ENCODE measurements around the gene XPC.

Gene XPC

GRCh38 chr3:14166877-14167603, 11.4 kb downstream of the XPC start:
- TF ChIP-seq, protein P1, sequence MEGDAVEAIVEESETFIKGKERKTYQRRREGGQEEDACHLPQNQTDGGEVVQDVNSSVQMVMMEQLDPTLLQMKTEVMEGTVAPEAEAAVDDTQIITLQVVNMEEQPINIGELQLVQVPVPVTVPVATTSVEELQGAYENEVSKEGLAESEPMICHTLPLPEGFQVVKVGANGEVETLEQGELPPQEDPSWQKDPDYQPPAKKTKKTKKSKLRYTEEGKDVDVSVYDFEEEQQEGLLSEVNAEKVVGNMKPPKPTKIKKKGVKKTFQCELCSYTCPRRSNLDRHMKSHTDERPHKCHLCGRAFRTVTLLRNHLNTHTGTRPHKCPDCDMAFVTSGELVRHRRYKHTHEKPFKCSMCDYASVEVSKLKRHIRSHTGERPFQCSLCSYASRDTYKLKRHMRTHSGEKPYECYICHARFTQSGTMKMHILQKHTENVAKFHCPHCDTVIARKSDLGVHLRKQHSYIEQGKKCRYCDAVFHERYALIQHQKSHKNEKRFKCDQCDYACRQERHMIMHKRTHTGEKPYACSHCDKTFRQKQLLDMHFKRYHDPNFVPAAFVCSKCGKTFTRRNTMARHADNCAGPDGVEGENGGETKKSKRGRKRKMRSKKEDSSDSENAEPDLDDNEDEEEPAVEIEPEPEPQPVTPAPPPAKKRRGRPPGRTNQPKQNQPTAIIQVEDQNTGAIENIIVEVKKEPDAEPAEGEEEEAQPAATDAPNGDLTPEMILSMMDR (IDR thresholded peaks at IDR 0.05; ENCODE audit: control insufficient read depth, extremely low read depth, insufficient read depth), result no peak
- no peak overlapping the region for H3K4me3 ChIP-seq (ENCODE audit: low read depth, low read length)
- DNase-seq (ENCODE audit: low read depth), result no peak

DNA sequence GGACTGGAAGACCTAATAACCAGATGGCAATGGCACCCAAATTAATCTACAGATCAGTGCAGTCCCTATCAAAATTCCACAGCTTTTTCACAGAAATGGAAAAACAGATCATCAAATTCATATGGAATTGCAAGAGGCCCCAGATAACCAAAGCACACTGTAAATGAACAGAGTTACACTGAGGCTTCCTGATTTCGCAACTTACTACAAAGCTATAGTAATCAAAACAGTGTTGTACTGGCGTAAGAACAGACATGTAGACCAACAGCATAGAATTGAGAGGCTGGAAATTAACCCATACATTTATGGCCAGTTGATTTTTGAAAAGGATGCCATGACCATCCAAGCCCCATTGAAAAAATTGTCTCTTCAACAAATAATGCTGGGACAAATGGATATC, 16.2 kb downstream of the XPC start:
- TF ChIP-seq, protein P1 (IDR thresholded peaks at IDR 0.05; ENCODE audit: control insufficient read depth, extremely low read depth, insufficient read depth), result no peak
- no peak overlapping the region for H3K4me3 ChIP-seq (ENCODE audit: low read depth, low read length)
- DNase-seq (ENCODE audit: low read depth), result no peak

GRCh38 chr3:14161282-14161681, 17.1 kb downstream of the XPC start:
- no peak overlapping the region for H3K4me3 ChIP-seq (ENCODE audit: low read depth, low read length)
- no peak for DNase-seq (ENCODE audit: low read depth)
- TF ChIP-seq, protein P1 (IDR thresholded peaks at IDR 0.05; ENCODE audit: control insufficient read depth, extremely low read depth, insufficient read depth), result no peak

DNA sequence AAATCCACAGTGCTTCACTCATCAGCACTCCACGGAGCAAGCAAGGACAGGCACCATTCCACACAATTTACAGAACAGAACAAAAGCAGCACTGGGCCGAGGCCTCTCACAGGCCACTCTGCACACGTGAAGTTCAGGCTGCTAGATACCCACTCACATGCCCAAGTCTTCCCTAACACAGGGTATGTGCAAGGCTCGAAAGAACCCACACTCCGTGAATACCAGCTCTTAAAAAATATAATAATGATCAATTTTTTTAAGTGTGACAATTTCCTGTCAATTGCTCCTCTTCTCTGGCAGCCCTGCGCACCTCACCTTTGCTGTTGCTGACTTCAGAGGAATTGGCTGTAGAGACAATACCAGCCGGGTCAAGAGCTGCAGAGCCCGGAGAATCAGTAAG, 19.0 kb downstream of the XPC start:
- no peak for DNase-seq (ENCODE audit: low read depth)
- TF ChIP-seq, protein P1 (IDR thresholded peaks at IDR 0.05; ENCODE audit: control insufficient read depth, extremely low read depth, insufficient read depth), result no peak
- H3K4me3 ChIP-seq (ENCODE audit: low read depth, low read length), result no peak overlapping the region

- no peak for DNase-seq (ENCODE audit: low read depth)
- TF ChIP-seq, protein P1 (IDR thresholded peaks at IDR 0.05; ENCODE audit: control insufficient read depth, extremely low read depth, insufficient read depth), result no peak
- H3K4me3 ChIP-seq (ENCODE audit: low read depth, low read length), result no peak overlapping the region
Observed at GRCh38 chr3:14158370-14158769, 20.0 kb downstream of the XPC start.

DNA sequence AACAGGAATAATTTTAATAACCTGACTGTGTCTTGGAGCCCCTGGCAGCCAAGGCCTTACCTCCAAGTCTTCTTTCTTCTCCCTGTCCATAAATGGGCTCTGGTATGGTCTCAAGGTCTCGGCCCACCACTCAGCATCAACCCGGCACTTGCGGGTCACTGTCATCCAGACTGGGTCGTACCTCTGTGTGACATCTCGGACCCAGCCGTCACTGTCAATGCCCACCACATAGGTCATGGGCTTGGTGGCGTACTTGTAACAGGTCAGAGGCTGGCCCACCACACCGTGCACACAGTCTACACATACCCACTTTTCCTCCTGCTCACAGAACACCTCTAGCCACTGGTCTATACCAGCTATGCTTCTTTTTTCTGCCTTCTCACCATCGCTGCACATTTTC, 20.4 kb downstream of the XPC start:
- no peak for DNase-seq (ENCODE audit: low read depth)
- H3K4me3 ChIP-seq (ENCODE audit: low read depth, low read length), result no peak overlapping the region
- TF ChIP-seq, protein P1 (IDR thresholded peaks at IDR 0.05; ENCODE audit: control insufficient read depth, extremely low read depth, insufficient read depth), result no peak

Measured in LNCaP clone FGC (cell line).